Osteocyte (in vitro differentiated cells): ENCODE data around the gene FOXO4. TPM values are rescaled to one million over a fixed set of nuclear protein-coding genes. Genes with fewer than 3 reads are reported as not detected.

Source experiments
- DNase-seq: peaks from one replicate; pipeline ENCODE4 v3.0.0; 2021; ENCODE audit warnings: mixed read lengths; ENCODE audit not compliant: unreplicated experiment; ENCODE audit errors: extremely low spot score
- H3K27ac Mint-ChIP-seq: one replicate; pipeline ENCODE4 v1.8.0; 2021; ENCODE audit warnings: mild to moderate bottlenecking, mixed read lengths; ENCODE audit not compliant: unreplicated experiment
- H3K27me3 Mint-ChIP-seq: one replicate; pipeline ENCODE4 v1.8.0; 2021; ENCODE audit warnings: mixed read lengths; ENCODE audit not compliant: unreplicated experiment
- H3K36me3 Mint-ChIP-seq: one replicate; pipeline ENCODE4 v1.8.0; 2021; ENCODE audit warnings: mixed read lengths; ENCODE audit not compliant: unreplicated experiment
- H3K4me1 Mint-ChIP-seq: one replicate; pipeline ENCODE4 v1.8.0; 2021; ENCODE audit warnings: mixed read lengths; ENCODE audit not compliant: unreplicated experiment
- H3K4me3 Mint-ChIP-seq: one replicate; pipeline ENCODE4 v1.8.0; 2021; ENCODE audit warnings: mild to moderate bottlenecking, moderate library complexity, mixed read lengths; ENCODE audit not compliant: unreplicated experiment
- H3K9me3 Mint-ChIP-seq: one replicate; pipeline ENCODE4 v1.8.0; 2021; ENCODE audit warnings: mixed read lengths; ENCODE audit not compliant: unreplicated experiment
- total RNA-seq: library from RNA; stranded (reverse); gene quantifications from 2 replicates; pipeline ENCODE4 v1.2.1, GENCODE V29; 2021
- TF ChIP-seq, protein P1 (sequence below): fragments of 200-600 bp; sonication (generic); IDR thresholded peaks from 2 replicates; pipeline ENCODE4 v1.5.0; 2021; ENCODE audit warnings: antibody characterized with exemption, mild to moderate bottlenecking, moderate library complexity

FOXO4 gene
- total RNA-seq, 1 donor from 2014 or later: 17.1 TPM

GRCh38 chrX:71131510-71131909 is 35.9 kb downstream of the FOXO4 start:
- H3K36me3 Mint-ChIP-seq: peaks cover 24% of the 10 kb centered on the region
- H3K27ac Mint-ChIP-seq: no peak overlapping the region
- H3K4me3 Mint-ChIP-seq: no peak overlapping the region
- no peaks in the 10 kb centered on the region for H3K9me3 Mint-ChIP-seq
- TF ChIP-seq, protein P1, sequence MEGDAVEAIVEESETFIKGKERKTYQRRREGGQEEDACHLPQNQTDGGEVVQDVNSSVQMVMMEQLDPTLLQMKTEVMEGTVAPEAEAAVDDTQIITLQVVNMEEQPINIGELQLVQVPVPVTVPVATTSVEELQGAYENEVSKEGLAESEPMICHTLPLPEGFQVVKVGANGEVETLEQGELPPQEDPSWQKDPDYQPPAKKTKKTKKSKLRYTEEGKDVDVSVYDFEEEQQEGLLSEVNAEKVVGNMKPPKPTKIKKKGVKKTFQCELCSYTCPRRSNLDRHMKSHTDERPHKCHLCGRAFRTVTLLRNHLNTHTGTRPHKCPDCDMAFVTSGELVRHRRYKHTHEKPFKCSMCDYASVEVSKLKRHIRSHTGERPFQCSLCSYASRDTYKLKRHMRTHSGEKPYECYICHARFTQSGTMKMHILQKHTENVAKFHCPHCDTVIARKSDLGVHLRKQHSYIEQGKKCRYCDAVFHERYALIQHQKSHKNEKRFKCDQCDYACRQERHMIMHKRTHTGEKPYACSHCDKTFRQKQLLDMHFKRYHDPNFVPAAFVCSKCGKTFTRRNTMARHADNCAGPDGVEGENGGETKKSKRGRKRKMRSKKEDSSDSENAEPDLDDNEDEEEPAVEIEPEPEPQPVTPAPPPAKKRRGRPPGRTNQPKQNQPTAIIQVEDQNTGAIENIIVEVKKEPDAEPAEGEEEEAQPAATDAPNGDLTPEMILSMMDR: no peak
- H3K27me3 Mint-ChIP-seq: no peaks in the 10 kb centered on the region
- peaks cover 3% of the 10 kb centered on the region for H3K4me1 Mint-ChIP-seq
- no peak for DNase-seq

DNA sequence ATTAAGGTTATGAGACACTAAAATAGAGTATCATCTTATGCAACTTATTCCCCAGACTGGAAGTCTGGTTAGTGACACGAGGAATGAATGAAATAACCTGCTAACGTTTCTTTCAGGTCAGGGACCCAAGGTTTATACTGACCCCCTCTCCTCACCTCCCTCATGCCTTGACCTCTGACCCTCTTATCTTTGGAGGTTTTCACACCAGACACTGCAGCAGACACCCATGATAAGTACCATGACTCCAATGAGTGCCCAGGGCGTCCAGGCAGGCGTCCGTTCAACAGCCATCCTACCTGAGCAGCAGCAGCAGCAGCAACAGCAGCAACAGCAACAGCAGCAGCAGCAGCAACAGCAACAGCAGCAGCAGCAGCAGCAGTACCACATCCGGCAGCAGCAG is 44.8 kb downstream of the FOXO4 start:
- TF ChIP-seq, protein P1: no peak
- H3K36me3 Mint-ChIP-seq: peaks cover 11% of the 10 kb centered on the region
- no peaks in the 10 kb centered on the region for H3K9me3 Mint-ChIP-seq
- H3K4me1 Mint-ChIP-seq: peaks cover 6% of the 10 kb centered on the region
- no peaks in the 10 kb centered on the region for H3K27me3 Mint-ChIP-seq
- no peak for DNase-seq
- H3K4me3 Mint-ChIP-seq: no peak overlapping the region
- H3K27ac Mint-ChIP-seq: no peak overlapping the region

- no peaks in the 10 kb centered on the region for H3K27me3 Mint-ChIP-seq
- no peak for DNase-seq
- peaks cover 15% of the 10 kb centered on the region for H3K4me1 Mint-ChIP-seq
- TF ChIP-seq, protein P1: no peak
- peaks cover 4% of the 10 kb centered on the region for H3K36me3 Mint-ChIP-seq
- H3K4me3 Mint-ChIP-seq: no peak overlapping the region
- no peaks in the 10 kb centered on the region for H3K9me3 Mint-ChIP-seq
- H3K27ac Mint-ChIP-seq: no peak overlapping the region
These were observed 47.9 kb downstream of the FOXO4 start for GRCh38 chrX:71143508-71143907.

DNA sequence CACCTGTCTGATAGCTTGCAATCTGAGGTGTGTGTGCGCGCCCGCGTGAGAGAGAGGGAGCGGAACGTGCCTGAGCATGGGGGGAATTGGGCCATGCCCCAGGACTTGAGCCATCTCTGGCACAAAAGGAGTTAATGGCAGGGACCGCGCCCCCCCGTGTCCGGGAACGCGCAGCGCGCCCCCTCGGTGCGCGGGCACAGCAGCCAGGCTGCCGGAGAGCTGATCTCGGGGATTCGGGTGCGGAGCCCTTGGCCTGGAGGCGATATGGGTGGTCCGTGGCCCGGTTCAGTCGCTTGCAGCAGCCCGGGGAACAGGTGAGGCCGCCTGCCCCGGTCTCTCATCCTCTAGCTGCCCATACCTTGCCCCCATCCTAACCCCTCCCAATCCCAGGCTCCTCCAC is 49.0 kb downstream of the FOXO4 start, which contains the start of gene NLGN3:
TSS of gene NLGN3 (plus strand) at position 191 of the 400 bp plus-strand sequence. CDS start 2,909 bp downstream, outside the sequence.
- Mint-ChIP-seq H3K27me3 (no peaks in the 10 kb centered on the region), H3K9me3 (no peaks in the 10 kb centered on the region), H3K36me3 (no peaks in the 10 kb centered on the region), H3K4me1 (peaks cover 15% of the 10 kb centered on the region), H3K4me3 (peak within 1 kb of the TSS; percentile 52), H3K27ac (no peak within 1 kb of the TSS)
- DNase-seq: no peak
- TF ChIP-seq, protein P1: no peak

DNA sequence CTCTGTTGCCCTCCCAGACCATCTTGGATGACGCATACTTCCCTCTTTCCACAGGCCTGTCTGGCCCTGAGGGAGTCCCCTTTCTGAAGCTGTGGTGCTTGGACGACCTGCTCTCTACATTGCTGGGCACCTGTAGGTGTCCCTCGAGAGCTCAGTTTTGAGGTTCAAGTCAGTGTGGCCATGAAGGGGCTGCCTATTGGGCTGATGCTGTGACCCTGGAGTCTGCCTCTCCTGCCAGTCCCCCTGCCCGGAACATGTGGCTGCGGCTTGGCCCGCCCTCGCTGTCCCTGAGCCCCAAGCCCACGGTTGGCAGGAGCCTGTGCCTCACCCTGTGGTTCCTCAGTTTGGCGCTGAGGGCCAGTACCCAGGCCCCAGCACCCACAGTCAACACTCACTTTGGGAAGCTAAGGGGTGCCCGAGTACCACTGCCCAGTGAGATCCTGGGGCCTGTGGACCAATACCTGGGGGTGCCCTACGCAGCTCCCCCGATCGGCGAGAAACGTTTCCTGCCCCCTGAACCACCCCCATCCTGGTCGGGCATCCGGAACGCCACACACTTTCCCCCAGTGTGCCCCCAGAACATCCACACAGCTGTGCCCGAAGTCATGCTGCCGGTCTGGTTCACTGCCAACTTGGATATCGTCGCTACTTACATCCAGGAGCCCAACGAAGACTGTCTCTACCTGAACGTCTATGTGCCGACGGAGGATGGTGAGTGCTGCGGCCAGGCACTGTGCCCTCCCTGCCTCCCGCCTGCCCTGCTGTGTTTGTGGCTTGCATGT is 52.0 kb downstream of the FOXO4 start:
- no peak for DNase-seq

More for the DNA sequence above, 52.0 kb downstream of the FOXO4 start:
- H3K4me3 Mint-ChIP-seq: no peak overlapping the region
- H3K4me1 Mint-ChIP-seq: peaks cover 15% of the 10 kb centered on the region
- no peaks in the 10 kb centered on the region for H3K36me3 Mint-ChIP-seq
- no peaks in the 10 kb centered on the region for H3K27me3 Mint-ChIP-seq
- H3K27ac Mint-ChIP-seq: no peak overlapping the region
- H3K9me3 Mint-ChIP-seq: peaks cover 4% of the 10 kb centered on the region
- TF ChIP-seq, protein P1: no peak
